HEK293T (cell line): ENCODE results near the gene AGA.

Experiments used
- CTCF ChIA-PET: fragments of 350-600 bp; formaldehyde crosslinking; extraction: SDS; loops from one replicate; lab custom pipeline; 2021; ENCODE audit warnings: antibody characterized with exemption, inconsistent platforms; lab: Yijun Ruan, JAX
- POLR2A ChIA-PET: fragments of 350-600 bp; formaldehyde crosslinking; extraction: SDS; loops from one replicate; lab custom pipeline; 2020; ENCODE audit warnings: antibody characterized with exemption, inconsistent platforms; lab: Yijun Ruan, JAX
- DNase-seq: peaks from one replicate; pipeline ENCODE4 v3.0.0; 2012; ENCODE audit warnings: mixed read lengths; ENCODE audit errors: extremely low spot score
- ARNT ChIP-seq: fragments of 450-650 bp; IDR thresholded peaks from 2 replicates; pipeline ENCODE4 v1.6.1; 2017; ENCODE audit warnings: mild to moderate bottlenecking
- BHLHE40 ChIP-seq: fragments of 450-650 bp; IDR thresholded peaks from 2 replicates; pipeline ENCODE4 v1.6.1; 2016; ENCODE audit warnings: mild to moderate bottlenecking, moderate library complexity, borderline replicate concordance
- CTBP1 ChIP-seq: fragments of 450-650 bp; IDR thresholded peaks from 2 replicates; pipeline ENCODE4 v1.6.1; 2016; ENCODE audit warnings: borderline replicate concordance
- ELF4 ChIP-seq: fragments of 450-650 bp; IDR thresholded peaks from 2 replicates; pipeline ENCODE4 v1.6.1; 2017; ENCODE audit warnings: antibody characterized with exemption
- FOXA1 ChIP-seq: fragments of 450-650 bp; IDR thresholded peaks from 2 replicates; pipeline ENCODE4 v1.6.1; 2016; ENCODE audit warnings: mild to moderate bottlenecking
- FOXK2 ChIP-seq: fragments of 450-650 bp; IDR thresholded peaks from 2 replicates; pipeline ENCODE4 v1.6.1; 2016; ENCODE audit warnings: mild to moderate bottlenecking
- FOXM1 ChIP-seq: fragments of 450-650 bp; IDR thresholded peaks from 2 replicates; pipeline ENCODE4 v1.6.1; 2017; ENCODE audit warnings: mild to moderate bottlenecking, borderline replicate concordance
- HDGF ChIP-seq: fragments of 450-650 bp; IDR thresholded peaks from 2 replicates; pipeline ENCODE4 v1.6.1; 2017; ENCODE audit warnings: antibody characterized with exemption, borderline replicate concordance
- L3MBTL2 ChIP-seq: fragments of 450-650 bp; conservative IDR thresholded peaks from 2 replicates; pipeline ENCODE4 v1.6.1; 2016; ENCODE audit warnings: mild to moderate bottlenecking
- LEF1 ChIP-seq: fragments of 450-650 bp; IDR thresholded peaks from 2 replicates; pipeline ENCODE4 v1.6.1; 2017; ENCODE audit warnings: mild to moderate bottlenecking, borderline replicate concordance
- NFRKB ChIP-seq: fragments of 450-650 bp; IDR thresholded peaks from 2 replicates; pipeline ENCODE4 v1.6.1; 2016; ENCODE audit warnings: mild to moderate bottlenecking, moderate library complexity
- PKNOX1 ChIP-seq: fragments of 450-650 bp; IDR thresholded peaks from 2 replicates; pipeline ENCODE4 v1.6.1; 2016
- SP1 ChIP-seq: fragments of 450-650 bp; IDR thresholded peaks from 2 replicates; pipeline ENCODE4 v1.6.1; 2017
- SUZ12 ChIP-seq: fragments of 450-650 bp; IDR thresholded peaks from 2 replicates; pipeline ENCODE4 v1.6.1; 2016; ENCODE audit warnings: mild to moderate bottlenecking
- TARDBP ChIP-seq: fragments of 450-650 bp; IDR thresholded peaks from 2 replicates; pipeline ENCODE4 v1.6.1; 2016
- ZNF384 ChIP-seq: fragments of 450-650 bp; IDR thresholded peaks from 2 replicates; pipeline ENCODE4 v1.6.1; 2016

Gene AGA

DNA sequence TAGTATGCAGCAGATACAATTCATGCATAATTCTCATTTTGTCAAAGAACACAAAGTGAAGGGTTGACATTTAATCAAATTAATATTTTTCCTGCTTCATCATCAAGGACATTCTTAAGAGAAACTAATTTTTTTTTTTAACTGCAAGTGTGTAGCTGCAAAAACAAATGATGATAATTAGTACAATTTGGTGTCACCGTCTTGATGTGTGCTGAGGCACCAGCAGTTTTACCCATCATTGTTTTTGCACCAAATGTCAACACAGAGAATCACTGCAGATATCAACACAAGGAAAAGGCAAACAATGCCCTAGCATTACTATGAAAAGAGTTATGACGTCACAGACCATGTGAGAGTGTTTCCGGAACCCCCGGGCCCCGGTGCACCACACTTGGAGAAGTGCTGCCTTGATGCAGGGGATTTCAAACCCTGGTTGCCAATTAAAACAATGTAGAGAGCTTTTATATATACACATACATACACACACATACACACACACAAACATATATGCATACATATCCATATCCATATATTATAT is 55.9 kb downstream of the AGA start:
- ChIA-PET CTCF (no interaction called here), POLR2A (interaction anchor here (1.7 kb wide), 1 partner anchor 56 kb away, joined by 5 read pairs; the partner anchor contains the start of gene AGA)
- no peak for TF ChIP-seq L3MBTL2
- no peak for TF ChIP-seq SP1
- TF ChIP-seq FOXK2, result no peak
- TF ChIP-seq PKNOX1, result no peak
- no peak for TF ChIP-seq CTBP1
- TF ChIP-seq HDGF, result no peak
- TF ChIP-seq SUZ12, result no peak
- no peak for TF ChIP-seq ELF4
- no peak for DNase-seq

- TF ChIP-seq CTBP1 (no peak), PKNOX1 (no peak), LEF1 (no peak), FOXK2 (no peak), SP1 (no peak), ZNF384 (no peak), FOXA1 (no peak), ARNT (no peak), SUZ12 (no peak), ELF4 (no peak), HDGF (no peak), NFRKB (no peak), L3MBTL2 (no peak), FOXM1 (no peak), TARDBP (no peak), BHLHE40 (no peak)
- ChIA-PET POLR2A (interaction anchor here (1.7 kb wide), 1 partner anchor 56 kb away, joined by 5 read pairs; the partner anchor contains the start of gene AGA), CTCF (no interaction called here)
- no peak for DNase-seq
Measured at GRCh38 chr4:177385576-177386277, 56.5 kb downstream of the AGA start.

GRCh38 chr4:177384856-177385397 is 57.3 kb downstream of the AGA start:
- no peak for TF ChIP-seq BHLHE40
- no peak for TF ChIP-seq ARNT
- TF ChIP-seq CTBP1, result no peak
- TF ChIP-seq FOXK2, result no peak
- no peak for TF ChIP-seq ZNF384
- TF ChIP-seq HDGF, result no peak
- TF ChIP-seq NFRKB, result no peak
- no peak for TF ChIP-seq SUZ12
- TF ChIP-seq LEF1, result no peak
- TF ChIP-seq TARDBP, result no peak
- no peak for TF ChIP-seq FOXM1
- no peak for TF ChIP-seq L3MBTL2
- no peak for TF ChIP-seq FOXA1
- ChIA-PET POLR2A (no interaction called here), CTCF (no interaction called here)
- no peak for DNase-seq

DNA sequence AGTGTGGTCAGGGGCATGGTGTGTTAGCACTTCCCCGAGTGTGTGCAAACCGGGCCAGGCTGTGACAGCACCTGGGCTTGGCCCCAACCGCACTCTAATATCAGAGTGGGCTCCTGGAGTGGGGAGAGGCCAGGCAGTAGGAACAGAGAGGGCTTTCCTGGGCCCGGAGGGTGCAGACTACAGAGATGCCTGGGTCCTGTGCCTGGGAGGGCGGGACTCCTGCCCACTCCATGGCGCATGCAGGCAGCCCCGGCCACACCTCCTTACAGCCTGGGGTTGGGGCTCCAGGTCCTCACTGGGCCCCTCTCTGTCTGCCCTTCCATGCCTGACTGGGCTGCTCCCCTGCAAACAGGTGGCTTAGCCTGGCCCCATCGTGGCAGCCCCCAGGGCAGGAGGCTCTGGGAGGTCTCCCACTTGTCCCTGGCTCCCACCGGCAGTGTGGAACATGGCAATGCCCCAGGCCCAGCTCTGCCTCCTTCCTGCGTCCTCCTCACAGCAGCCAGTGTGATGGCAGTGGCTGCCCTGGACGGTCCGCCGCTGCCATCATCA is 60.4 kb downstream of the AGA start:
- DNase-seq, result no peak
- ChIA-PET CTCF (no interaction called here), POLR2A (no interaction called here)
- TF ChIP-seq PKNOX1 (no peak), CTBP1 (no peak), FOXK2 (no peak), L3MBTL2 (no peak), ELF4 (no peak)
